SK-MEL-5 (cell line): ENCODE measurements around the gene RPL27. TPM values are rescaled to one million over a fixed set of nuclear protein-coding genes. Genes with fewer than 3 reads are reported as not detected.
A peak's percentile ranks its signal among the peaks of the same experiment; 100 is the strongest.
"Not testable (repeated sequence)": the region's sequence is repeated elsewhere in the genome, so short reads cannot be mapped to it uniquely, and the experiment has no call there.

Experiments
- DNase-seq: peaks from one replicate; pipeline ENCODE4 v3.0.0-alpha.2; 2016; ENCODE audit warnings: low read depth, low spot score
- in situ Hi-C: cut with HindIII; loops from 2 replicates; pipeline ENCODE4 v1.10.0; 2016; ENCODE audit warnings: low sequenced_read_pairs, high pct_unique_total_duplicates, low pct_unique_long_range_greater_than_20kb
- polyA plus RNA-seq, 2 experiments: library from polyadenylated mRNA; depleted of rRNA; stranded (reverse); fragments of >200 nt; gene quantifications; 2 replicates each; pipeline ENCODE4 v1.2.3, GENCODE V29; 2015
- total RNA-seq: library from RNA; depleted of rRNA; stranded (reverse); fragments of >200 nt; shearing (Covaris generic); gene quantifications from 2 replicates; pipeline ENCODE4 v1.2.3, GENCODE V29; 2014; rRNA removed

RPL27 gene
- total RNA-seq, result 2,384 and 3,000 TPM in 2 replicates
- 1,936 and 2,223 TPM in 2 replicates for polyA plus RNA-seq (2015; cell fraction: cytosol; rRNA removed)
- polyA plus RNA-seq (2015; cell fraction: nucleus; rRNA removed), result 471 and 485 TPM in 2 replicates

DNA sequence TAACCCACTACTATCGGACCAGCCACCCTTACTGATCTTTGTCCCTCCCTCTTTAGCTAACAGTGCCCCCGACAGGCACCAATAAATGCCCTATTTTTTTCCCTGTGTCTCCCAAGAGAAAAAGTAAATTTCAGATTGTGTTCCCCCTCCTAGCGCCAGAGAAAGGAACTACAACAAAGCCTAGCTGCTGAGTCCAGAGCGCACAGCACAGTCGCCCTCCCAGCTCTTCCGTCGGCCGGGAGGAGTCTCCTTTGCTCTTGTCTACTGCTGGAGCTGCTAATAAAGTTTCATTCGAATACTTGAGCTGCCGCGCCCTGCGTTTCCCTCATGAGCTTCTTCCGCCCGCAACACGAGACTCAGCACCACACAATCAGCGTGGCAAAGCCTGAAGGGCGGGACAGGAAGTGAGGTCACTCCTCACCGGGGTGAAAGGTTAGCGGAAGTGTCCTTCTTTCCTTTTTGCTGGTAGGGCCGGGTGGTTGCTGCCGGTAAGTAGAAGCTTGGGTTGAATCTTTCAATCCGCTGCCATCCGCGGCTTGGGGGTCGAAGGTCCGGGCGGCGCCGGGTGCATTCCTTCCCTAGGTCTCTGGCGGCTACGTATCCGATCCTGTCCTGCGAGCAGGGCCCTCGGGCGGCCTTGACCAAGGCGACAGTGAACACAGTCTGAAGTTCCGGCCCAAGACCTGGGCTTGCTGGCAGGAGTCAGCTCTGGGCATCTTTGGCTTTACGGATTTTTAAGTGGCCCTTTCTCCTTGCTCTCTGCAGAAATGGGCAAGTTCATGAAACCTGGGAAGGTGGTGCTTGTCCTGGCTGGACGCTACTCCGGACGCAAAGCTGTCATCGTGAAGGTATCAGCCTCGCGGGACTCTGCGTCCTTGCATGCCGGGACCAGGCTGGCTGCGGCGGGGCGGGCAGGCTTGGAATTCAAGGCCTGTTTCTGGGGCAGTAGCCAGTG, at the start of gene RPL27:
Gene RPL27 (plus strand): TSS at position 436 of the 955 bp plus-strand sequence. CDS start 332 bp downstream, at position 768.
- DNase-seq, result peak; percentile 100
- in situ Hi-C loops, result no loop called here

DNA sequence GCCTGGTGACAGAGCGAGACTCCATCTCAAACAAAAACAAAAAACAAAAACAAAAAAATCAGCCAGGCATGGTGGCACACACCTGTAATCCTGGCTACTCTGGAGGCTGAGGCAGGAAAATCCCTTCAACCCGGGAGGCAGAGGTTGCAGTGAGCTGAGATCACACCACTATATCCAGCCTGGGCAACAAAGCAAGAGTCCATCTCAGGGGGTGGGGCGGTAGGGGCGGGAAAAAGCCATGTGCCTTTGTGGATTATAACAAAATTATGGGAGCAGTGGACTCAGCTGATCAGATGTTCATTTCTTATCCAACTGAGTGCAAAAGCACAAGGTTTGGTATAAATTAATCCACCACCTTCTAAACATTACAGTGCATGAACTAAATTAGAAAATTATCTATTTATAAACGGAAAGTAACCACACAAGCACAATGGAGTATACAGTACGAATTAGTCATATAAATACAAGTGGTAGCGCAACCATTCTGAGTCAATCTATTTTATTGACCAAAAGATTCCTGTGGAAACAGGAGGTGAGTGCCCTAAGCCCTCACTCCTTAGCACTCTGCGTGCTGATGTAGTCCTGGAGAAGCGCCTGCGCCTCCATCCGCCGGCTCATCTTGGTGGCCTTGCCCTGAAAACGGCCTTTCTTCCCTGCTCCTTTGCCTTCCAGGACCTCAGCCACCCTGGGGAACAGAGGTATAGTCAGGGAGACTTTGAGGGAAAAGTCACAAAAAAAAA, 48.0 kb upstream of the RPL27 start:
- no peak for DNase-seq
- in situ Hi-C loops, result no loop called here

DNA sequence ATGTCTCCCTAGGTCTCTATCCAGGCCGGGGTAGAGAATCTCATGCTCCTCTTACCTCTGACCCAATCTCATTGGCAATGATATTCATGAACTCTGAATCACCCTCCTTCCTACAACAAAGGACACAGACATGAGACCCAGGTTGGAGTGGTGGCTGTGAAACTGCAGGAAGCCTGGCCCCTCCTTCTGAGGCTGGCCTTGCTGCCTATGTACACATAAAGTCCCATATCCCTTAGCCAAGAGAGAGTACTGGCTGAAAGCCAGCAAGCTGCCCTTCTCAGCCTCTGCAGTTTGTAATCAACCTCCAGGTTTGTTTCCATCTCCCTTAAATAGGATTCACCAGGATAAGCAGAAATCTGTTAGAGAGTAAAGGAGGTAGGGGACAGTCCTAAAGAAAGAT, 44.5 kb upstream of the RPL27 start:
- in situ Hi-C loops, result no loop called here

DNA sequence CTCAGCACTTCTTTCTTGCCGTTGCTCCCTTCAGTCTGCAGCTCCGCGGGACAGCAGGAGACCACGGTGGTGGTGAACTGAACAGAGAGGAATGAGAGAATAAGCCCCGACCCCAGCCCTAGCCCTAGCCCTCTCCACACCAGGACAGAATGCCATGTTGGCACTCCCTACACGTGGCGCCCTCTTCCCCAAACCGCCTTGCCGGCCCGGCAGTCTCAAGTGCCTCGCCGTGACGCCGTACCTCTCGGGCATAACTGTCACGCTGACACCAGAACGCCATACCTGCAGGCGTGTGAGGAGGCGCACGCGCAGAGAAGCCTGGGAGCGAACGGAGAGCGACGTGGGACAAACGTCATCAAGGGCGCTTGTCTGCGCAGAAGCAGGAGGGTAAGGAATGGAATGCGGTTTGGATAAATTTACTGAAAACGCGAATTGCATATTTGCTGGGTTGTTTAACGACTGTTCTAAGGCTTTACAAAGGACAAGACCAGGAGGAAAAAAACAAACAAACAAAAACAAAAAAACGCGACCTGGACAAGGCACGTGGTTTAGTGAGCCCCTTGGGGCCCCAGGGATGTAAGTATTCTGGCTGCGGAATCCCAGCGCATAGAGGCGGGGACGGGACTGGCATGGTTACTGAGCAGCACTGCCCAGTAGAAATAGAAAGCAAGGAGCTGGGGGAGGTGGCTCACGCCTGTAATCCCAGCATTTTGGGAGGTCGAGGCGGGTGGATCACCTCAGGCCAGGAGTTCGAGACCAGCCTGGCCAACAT, 33.9 kb upstream of the RPL27 start, which contains the start of gene AARSD1:
Gene AARSD1 (minus strand): TSS at position 294 of the 772 bp plus-strand sequence. CDS start 14 bp downstream, at position 280.
- in situ Hi-C loops, result no loop called here
- DNase-seq, result peak; percentile 93

More for the DNA sequence above, 44.5 kb upstream of the RPL27 start:
- DNase-seq, result no peak

DNA sequence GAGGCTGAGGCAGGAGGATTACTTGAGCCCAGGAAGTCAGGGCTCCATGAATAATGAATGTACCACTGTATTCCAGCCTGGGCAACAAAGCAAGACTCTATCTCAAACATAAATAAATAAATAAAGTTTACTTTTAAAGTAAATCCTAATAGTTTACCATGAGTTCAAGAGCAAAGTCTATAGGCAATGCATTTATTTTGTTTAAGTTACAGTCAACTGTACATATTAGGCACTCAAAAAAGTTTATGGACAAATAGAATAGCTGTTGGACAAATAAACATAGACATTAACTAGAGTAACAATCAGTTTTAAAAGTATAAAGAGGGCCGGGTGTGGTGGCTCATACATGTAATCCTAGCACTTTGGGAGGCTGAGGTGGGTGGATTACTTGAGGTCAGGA, 30.3 kb upstream of the RPL27 start:
- DNase-seq, result no peak
- in situ Hi-C loops, result no loop called here

DNA sequence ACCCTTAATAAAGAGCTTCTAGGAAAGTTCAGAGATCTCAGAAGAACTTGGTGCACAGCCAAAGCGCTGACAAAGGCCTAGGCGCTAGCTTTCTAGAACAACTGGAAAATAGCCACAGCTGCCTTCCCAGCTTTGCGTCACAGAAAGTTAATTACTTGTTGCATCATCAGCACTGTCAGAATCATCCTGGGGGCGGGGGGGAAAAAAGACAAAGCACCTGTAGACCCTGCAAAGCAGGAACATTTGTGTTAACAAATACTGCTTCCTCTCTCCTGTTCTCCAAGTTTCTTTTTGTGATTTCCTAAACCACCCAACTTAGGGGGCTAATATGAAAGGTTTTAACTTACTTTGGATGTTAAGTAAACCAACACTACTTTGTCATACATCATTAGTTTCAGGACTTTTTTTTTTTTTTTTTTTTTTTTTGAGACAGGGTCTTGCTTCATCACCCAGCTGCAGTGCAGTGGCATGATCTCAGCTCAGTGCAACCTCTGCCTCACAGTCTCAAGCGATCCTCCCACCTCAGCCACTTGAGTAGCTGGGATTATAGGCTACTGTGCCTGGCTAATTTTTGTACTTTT, 29.1 kb upstream of the RPL27 start:
- in situ Hi-C loops, result no loop called here
- DNase-seq, result no peak

DNA sequence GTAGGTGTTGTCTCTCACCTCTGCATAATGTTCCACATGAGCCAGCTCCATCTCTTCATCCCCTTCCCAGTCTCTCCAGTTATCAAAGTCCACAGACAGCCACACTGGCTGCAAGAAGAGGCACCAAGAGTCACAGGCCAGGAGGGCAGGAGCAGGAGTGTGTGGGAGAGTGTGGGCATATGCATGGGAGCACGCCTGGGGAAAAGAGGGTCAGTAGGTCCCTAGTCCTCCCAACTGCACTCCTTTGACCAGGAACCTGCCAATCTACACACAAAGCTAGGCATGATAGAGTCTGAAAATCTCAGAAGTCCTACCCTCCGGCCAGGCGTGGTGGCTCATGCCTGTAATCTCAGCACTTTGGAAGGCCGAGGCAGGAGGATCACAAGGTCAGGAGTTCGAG, 26.6 kb upstream of the RPL27 start:
- in situ Hi-C loops, result no loop called here
- no peak for DNase-seq

DNA sequence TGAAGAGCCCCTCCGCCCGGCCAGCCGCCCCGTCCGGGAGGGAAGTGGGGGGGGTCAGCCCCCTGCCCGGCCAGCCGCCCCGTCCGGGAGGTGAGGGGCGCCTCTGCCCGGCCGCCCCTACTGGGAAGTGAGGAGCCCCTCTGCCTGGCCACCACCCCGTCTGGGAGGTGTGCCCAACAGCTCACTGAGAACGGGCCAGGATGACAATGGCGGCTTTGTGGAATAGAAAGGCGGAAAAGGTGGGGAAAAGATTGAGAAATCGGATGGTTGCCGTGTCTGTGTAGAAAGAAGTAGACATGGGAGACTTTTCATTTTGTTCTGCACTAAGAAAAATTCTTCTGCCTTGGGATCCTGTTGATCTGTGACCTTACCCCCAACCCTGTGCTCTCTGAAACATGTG, 24.9 kb upstream of the RPL27 start:
- in situ Hi-C loops, DNase-seq: not testable (repeated sequence)

DNA sequence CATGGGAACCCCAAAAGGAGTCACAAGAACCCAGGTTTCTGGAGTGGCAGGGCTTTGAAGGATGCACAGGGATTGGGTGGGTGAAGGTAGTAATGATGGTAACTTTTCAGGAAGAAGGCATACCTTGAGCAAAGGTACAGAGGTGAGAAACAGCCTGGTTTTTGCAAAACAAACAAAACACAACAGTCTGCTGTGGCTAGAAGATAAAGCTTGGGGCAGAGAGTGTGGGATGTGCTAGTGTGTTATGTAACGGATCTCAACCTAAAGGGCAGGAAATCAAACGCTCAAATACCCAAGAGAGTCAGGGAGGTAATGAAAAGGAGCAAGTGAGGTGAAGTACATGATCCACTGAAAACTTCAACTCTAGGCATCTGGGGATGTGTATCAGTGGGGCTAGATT, 23.0 kb upstream of the RPL27 start:
- no peak for DNase-seq
- in situ Hi-C loops, result no loop called here

DNA sequence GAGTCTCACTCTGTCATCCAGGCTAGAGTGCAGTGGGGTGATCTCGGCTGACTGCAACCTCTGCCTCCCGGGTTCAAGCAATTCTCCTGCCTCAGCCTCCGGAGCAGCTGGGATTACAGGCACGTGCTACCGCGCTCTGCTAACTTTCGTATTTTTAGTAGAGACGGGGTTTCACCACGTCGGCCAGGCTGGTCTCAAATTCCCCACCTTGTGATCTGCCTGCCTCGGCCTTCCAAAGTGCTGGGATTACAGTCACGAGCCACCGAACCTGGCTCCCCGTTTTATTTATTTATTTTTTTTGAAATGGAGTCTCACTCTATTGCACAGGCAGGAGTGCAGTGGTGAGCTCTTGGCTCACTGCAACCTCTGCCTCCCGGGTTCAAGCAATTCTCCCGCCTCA, 22.5 kb upstream of the RPL27 start:
- in situ Hi-C loops, DNase-seq: not testable (repeated sequence)

DNA sequence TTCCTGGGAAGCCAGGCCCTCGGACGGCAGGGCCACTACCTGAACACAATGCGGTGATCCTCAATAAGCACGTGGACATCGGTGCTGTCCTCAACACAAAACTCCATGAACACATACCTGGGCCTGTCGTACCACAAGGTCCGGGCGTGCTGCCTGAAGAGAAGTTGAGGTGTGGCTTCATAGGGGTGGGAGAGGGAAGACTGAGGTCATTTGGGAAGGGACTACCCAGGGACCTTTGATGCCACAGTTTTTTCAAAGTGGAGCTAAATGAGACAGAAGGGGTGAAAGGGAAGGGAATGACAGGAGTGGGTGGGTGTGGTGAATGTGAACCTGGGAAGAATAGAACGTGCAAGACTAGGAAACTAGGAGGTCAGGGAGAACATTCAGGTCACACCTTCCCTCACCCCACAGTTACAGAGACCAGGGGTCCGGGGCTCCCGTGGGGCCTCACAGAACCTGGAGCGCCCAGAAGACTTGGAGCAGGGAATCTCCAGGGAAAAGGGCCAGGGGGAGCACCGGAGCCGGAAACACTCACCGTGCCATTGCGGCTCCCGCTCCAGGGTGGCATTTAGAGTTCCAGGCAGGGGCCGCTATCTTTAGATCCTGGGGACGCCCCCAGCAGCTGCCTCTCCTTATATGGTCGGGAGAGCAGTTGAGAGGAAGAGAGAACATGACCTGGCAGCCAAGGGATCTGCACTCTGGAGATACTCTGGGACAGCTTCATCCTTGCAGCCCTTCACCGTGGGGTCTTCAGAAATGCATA, 18.5 kb upstream of the RPL27 start, which contains the start of gene PTGES3L:
Gene PTGES3L (minus strand): TSS at position 570 of the 763 bp plus-strand sequence. CDS start 27 bp downstream, at position 543.
- in situ Hi-C loops, result no loop called here
- DNase-seq, result peak; percentile 34

DNA sequence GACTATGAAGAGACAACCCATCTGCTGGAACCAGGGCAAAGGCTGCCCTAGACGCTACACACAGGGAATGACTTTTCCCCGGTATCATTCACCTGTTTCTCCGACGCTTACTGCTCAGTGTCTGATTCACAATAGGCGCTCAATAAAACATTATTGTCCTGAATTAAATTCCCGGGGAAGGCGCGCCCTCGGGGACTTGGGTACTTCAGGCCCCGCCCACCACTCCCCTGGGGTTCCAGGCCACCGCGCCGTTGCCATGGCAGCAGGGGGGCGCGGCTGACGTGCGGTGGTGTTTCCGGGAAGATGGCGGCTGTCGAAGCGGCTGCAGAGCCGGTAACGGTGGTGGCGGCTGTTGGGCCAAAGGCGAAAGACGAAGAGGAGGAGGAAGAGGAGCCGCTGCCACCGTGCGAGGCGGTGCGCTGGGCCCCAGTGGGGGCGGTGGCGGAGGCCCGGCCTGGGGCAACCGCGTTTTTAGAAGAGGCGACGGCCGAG, 17.9 kb upstream of the RPL27 start, which contains the start of gene RUNDC1:
Gene RUNDC1 (plus strand): TSS at position 292 of the 492 bp plus-strand sequence. CDS start 12 bp downstream, at position 304.
- DNase-seq, result peak; percentile 81
- in situ Hi-C loops, result no loop called here

DNA sequence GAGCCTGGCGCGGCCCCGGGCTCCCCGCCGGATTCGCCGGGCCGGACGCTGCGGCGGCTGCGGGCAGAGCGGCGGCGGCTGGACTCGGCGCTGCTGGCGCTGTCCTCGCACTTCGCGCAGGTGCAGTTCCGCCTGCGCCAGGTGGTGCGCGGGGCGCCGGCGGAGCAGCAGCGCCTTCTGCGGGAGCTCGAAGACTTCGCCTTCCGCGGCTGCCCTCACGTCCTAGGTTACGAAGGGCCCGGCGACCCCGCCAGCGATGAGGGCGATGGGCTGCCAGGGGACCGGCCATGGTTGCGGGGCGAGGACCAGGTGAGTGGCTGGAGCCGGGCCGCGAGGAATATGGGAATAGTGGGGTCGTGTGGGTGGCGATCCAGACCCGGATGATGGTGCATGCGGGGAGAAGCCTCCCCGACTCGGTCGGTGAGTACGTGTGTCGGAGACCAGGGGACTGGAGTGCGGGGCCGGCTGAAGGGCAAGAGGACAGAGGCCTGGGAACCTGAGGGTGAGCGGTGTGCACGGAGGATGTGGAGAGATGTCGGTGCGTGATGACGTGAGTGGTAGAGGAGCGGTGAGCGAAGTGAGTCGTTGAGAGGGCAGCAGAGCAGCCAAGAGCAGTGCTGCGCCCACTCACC, 17.3 kb upstream of the RPL27 start:
- peak; percentile 57 for DNase-seq

DNA sequence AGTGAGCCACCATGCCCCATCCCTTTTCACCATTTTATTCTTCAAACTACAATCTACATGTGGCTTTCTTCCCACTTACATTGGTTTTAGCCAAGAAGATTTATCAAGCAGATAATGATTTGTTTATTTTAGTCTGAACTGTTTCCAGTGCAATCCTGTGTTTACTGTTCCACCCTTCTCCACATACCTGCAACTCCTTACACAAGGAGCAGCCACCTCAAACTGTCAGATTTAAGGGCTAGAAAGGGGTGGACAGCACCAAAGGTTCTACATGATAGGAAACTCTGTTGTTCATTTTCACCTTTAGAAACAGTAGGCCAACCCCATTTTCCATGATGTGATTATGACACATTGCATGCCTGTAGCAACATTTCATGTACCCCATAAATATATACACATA, 16.0 kb upstream of the RPL27 start:
- no peak for DNase-seq
- in situ Hi-C loops, result no loop called here

More for the DNA sequence above, 17.3 kb upstream of the RPL27 start:
- in situ Hi-C loops, result no loop called here

DNA sequence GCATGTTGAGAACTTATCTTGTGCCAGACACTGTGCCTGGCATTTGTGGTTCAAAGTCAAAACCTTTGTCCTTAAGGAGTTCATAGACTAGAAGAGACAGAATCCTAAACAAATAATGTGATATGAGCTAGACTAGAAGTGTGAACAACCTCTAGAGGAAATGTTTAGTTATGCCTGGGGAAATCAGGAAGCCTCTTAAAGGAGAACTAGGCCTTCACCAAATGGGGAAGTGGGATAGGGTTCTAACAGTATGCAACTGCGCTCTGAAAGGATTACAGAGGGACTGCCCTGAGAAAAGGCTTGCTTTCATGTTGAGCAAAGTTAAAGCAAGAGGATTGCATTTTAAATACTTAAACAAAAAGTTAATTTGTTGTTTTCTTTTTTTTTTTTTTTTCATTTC, 13.0 kb upstream of the RPL27 start:
- in situ Hi-C loops, result no loop called here
- no peak for DNase-seq

DNA sequence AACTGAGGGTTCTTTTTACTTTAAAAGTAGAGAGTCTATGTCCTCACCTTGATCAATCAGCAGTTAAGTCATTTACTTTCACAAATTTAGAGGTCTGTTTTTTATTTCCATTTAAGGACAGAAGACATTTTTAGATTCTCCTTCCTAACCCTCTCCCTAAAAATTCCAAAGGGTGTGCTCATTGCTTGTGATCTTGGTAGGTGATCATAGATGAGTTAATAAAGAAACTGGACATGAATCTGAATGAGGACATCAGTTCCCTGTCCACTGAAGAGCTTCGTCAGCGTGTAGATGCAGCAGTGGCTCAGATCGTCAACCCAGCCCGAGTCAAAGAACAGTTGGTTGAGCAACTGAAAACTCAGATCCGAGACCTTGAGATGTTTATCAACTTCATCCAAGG, 9.1 kb upstream of the RPL27 start:
- in situ Hi-C loops, result no loop called here

More for the DNA sequence above, 9.1 kb upstream of the RPL27 start:
- no peak for DNase-seq
